OCI-LY1 (cell line): ENCODE results near the gene ADAMTS3.

Experiments used
- CTCF ChIP-seq: fragments of 200-600 bp; sonication (generic), shearing (Covaris generic); IDR thresholded peaks from 2 replicates; pipeline ENCODE4 v1.5.1; 2017; ENCODE audit warnings: mild to moderate bottlenecking, antibody characterized with exemption, low read length, moderate library complexity, mixed read lengths
- EZH2 ChIP-seq: fragments of 200-600 bp; sonication (generic), shearing (Covaris generic); IDR thresholded peaks from 2 replicates; pipeline ENCODE4 v1.8.0; 2017; ENCODE audit warnings: borderline replicate concordance, mixed run types, mild to moderate bottlenecking, antibody characterized with exemption, low read length, moderate library complexity, mixed read lengths

DNA sequence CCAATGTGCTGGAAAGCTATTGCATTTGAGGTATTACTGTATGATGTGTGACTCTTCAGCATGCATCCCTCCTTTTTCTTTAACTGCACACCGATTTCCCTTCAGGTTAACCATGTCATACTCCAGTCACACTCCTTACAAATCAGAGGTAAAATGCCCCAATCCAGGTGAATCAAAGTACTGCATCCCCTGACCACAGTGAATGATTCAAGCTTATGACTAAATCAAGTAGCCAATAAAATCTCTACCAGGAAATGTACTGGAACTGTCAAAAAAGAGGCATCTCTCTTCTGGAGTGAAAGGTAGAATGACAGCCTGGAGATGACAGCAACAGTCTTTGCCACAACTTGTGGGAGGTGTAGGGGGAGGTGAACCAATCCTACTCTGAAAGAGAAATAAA, 10.4 kb downstream of the ADAMTS3 start:
- no peak for TF ChIP-seq CTCF
- no peak for TF ChIP-seq EZH2
